Activated CD4-positive, alpha-beta T cell treated with anti-CD3 and anti-CD28 coated beads, Interleukin-10, Interleukin-2, amounts not matched to agents 100 ng/mL and 50 ng/mL, durations not matched to agents 16 hours and 8 hours (primary cell): Measurements from ENCODE around the gene UGT2B10.
"Not testable (repeated sequence)": the region's sequence is repeated elsewhere in the genome, so short reads cannot be mapped to it uniquely, and the experiment has no call there.

Experiments
- DNase-seq: peaks from one replicate; pipeline ENCODE4 v3.0.0-alpha.2; 2020

The UGT2B10 gene

GRCh38 chr4:68815617-68816409, at the start of gene UGT2B10:
Gene UGT2B10, plus strand, starts transcription at chr4:68815994. Its CDS starts 26 bp downstream, at chr4:68816020.
- DNase-seq = not testable (repeated sequence)

GRCh38 chr4:68771836-68772235, 44.0 kb upstream of the UGT2B10 start:
- not testable (repeated sequence) for DNase-seq

GRCh38 chr4:68773699-68774098, 42.1 kb upstream of the UGT2B10 start:
- DNase-seq = no peak

GRCh38 chr4:68780232-68780631, 35.6 kb upstream of the UGT2B10 start:
- no peak for DNase-seq

GRCh38 chr4:68797048-68797447, 18.7 kb upstream of the UGT2B10 start:
- no peak for DNase-seq

- DNase-seq = no peak
These were observed 18.2 kb upstream of the UGT2B10 start for GRCh38 chr4:68797618-68798017.

- DNase-seq = no peak
These were observed 12.8 kb upstream of the UGT2B10 start for GRCh38 chr4:68803013-68803412.

GRCh38 chr4:68808060-68808459, 7.7 kb upstream of the UGT2B10 start:
- no peak for DNase-seq

- DNase-seq = no peak
These were observed 4.9 kb upstream of the UGT2B10 start for GRCh38 chr4:68810919-68811318.

- DNase-seq = not testable (repeated sequence)
These were observed 844 bp downstream of the UGT2B10 start for GRCh38 chr4:68816410-68817265.

- DNase-seq = no peak
These were observed 1.6 kb downstream of the UGT2B10 start for GRCh38 chr4:68817386-68817785.

- DNase-seq = not testable (repeated sequence)
These were observed 2.3 kb downstream of the UGT2B10 start for GRCh38 chr4:68818030-68818462.

GRCh38 chr4:68831642-68832041, 15.8 kb downstream of the UGT2B10 start:
- no peak for DNase-seq

GRCh38 chr4:68850293-68850692, 34.5 kb downstream of the UGT2B10 start:
- no peak for DNase-seq

GRCh38 chr4:68855771-68856170, 40.0 kb downstream of the UGT2B10 start:
- DNase-seq = no peak

GRCh38 chr4:68858039-68858438, 42.2 kb downstream of the UGT2B10 start:
- no peak for DNase-seq

GRCh38 chr4:68859655-68860054, 43.9 kb downstream of the UGT2B10 start:
- DNase-seq = no peak

- no peak for DNase-seq
These were observed 45.3 kb downstream of the UGT2B10 start for GRCh38 chr4:68861057-68861456.

GRCh38 chr4:68864438-68865187, 48.8 kb downstream of the UGT2B10 start:
- no peak for DNase-seq

- DNase-seq = no peak
These were observed 49.4 kb downstream of the UGT2B10 start for GRCh38 chr4:68865188-68865638.

GRCh38 chr4:68865760-68866159, 50.0 kb downstream of the UGT2B10 start:
- DNase-seq = no peak

GRCh38 chr4:68869274-68869773, 53.5 kb downstream of the UGT2B10 start:
- DNase-seq = no peak
